ENCODE measurements around the gene FAM53B.

FAM53B gene

GRCh38 chr10:124596962-124597845 lies 147.0 kb downstream of the FAM53B start:
- TF ChIP-seq CTCF (IDR thresholded peaks at IDR 0.05; ENCODE audit: low read depth, low read length): no peak
- DNase-seq (ENCODE audit: low read depth in 2 of 2): no peak
- H3K4me3 ChIP-seq (replicated peaks in 1 of 2; ENCODE audit: low read depth in 2 of 2, low read length in 2 of 2): no peak overlapping the region

- DNase-seq (ENCODE audit: low read depth in 2 of 2): no peak
- no peak overlapping the region for H3K4me3 ChIP-seq (replicated peaks in 1 of 2; ENCODE audit: low read depth in 2 of 2, low read length in 2 of 2)
- no peak for TF ChIP-seq CTCF (IDR thresholded peaks at IDR 0.05; ENCODE audit: low read depth, low read length)
These were observed 147.9 kb downstream of the FAM53B start for GRCh38 chr10:124596116-124596785.

DNA sequence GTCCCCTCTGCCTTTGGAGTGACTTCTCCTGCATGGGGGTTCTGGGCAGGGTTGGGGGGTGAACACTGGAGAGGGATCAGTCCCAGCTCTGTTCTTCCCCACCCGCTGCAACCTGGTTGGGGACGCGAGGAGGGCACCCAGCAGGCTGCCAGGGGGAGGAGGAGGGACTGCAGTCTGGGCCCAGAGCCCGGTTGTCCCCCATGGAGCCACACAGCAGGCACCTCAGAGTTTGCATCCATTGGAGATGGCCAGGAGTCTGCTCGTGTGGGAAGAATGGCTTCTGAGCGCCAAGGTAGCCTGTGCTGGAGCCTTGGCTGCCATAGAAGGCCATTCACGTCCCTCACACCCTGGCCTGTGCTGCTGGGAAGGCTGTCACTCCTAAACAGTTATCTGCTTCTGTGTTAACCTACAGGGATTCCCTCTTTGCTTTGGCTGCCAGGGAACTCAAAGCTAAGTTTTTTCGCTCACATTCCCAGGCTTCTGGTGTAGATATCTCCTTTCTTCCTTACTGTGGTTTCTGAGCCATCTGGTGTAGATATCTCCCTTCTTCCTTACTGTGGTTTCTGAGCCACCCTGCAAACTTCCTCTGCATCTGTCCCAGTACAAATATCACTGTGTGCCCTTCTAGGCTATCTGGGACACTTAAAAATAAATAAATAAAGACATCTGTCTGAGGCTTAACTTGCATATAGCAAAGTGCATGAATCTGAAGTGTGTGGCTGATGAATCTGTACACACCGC lies 148.9 kb downstream of the FAM53B start:
- no peak overlapping the region for H3K4me3 ChIP-seq (replicated peaks in 1 of 2; ENCODE audit: low read depth in 2 of 2, low read length in 2 of 2)
- DNase-seq (ENCODE audit: low read depth in 2 of 2): no peak
- TF ChIP-seq CTCF (IDR thresholded peaks at IDR 0.05; ENCODE audit: low read depth, low read length): no peak

- DNase-seq (ENCODE audit: low read depth in 2 of 2): peak; percentile 19 to 50
- TF ChIP-seq CTCF (IDR thresholded peaks at IDR 0.05; ENCODE audit: low read depth, low read length): no peak
- H3K4me3 ChIP-seq (replicated peaks in 1 of 2; ENCODE audit: low read depth in 2 of 2, low read length in 2 of 2): no peak overlapping the region
These were observed 149.9 kb downstream of the FAM53B start for GRCh38 chr10:124594240-124594639.

DNA sequence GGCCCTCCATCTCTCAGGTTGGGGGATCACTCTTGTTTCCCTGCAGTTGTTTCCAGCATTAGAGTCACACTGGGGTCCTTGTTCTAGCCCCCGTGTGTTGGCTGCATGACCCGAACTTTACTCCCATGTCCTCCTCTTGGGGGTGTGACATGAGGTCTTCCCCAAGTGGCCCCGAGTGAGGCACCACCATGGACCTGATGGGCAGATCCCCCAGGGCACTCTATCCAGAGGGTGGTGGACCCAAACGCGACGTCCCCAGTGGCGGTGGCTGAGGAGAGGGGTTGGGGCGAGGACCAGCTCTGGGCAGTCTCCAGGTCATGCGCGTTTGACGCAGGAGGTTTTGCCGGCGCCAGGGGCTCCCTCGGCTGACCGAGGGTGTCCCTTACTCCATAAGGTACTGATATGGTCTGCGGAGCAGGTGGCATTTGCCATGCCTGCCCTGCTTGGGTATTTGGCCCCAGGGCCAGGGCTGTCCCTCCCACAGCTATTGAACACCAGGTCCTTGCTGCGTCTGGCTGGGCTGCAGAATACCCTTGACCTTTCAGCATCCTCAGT lies 150.7 kb downstream of the FAM53B start:
- no peak for DNase-seq (ENCODE audit: low read depth in 2 of 2)
- no peak overlapping the region for H3K4me3 ChIP-seq (replicated peaks in 1 of 2; ENCODE audit: low read depth in 2 of 2, low read length in 2 of 2)
- TF ChIP-seq CTCF (IDR thresholded peaks at IDR 0.05; ENCODE audit: low read depth, low read length): no peak

DNA sequence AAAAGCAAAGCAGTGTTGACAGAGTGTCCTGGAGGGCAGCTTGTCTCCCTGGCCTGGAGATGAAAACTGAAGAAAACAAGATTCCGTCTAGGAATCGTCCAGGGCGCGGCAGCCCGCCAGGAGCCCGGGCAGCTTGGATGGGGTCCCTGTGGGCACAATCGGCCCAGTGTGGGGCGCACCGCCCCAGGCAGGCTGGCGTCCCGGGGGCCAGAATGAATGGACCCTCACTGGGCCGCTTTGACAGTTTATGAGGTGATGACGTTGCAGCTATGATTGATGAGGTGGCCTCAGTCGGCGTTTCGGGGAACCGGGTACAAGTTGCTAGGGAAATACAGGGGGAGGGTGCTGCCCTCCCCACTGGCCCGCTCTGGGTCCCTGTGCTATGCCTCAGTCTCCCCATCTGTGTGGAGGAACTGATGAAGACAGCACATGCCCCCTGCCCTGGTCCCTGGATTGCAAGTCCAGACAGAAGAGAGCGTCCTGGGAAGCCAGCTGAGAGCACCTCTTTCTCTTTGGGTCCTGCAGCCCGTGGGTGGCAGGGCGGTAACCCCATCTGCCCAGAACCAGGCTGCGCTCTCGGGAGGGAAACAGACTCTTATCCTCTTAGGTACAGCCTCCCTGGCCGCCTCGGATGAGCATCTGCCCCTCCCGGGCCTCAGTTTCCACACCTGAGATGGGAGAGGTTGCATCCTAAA lies 151.3 kb downstream of the FAM53B start:
- no peak overlapping the region for H3K4me3 ChIP-seq (replicated peaks in 1 of 2; ENCODE audit: low read depth in 2 of 2, low read length in 2 of 2)
- no peak for DNase-seq (ENCODE audit: low read depth in 2 of 2)
- no peak for TF ChIP-seq CTCF (IDR thresholded peaks at IDR 0.05; ENCODE audit: low read depth, low read length)
